Gastrocnemius medialis (tissue), 4 donors: ENCODE results near the gene DGLUCY.

ENCODE experiments used
- CTCF ChIP-seq, 5 experiments: fragments of 450-650 bp in 3 of 5; fragments of 200-600 bp in 2 of 5; sonication (generic) in 2 of 5; IDR thresholded peaks in 4 of 5; conservative IDR thresholded peaks in 1 of 5; 1 replicate in 4 of 5; 2 replicates in 1 of 5; pipeline ENCODE4 v1.5.1; 2016 to 2019; ENCODE audit warnings: antibody characterized with exemption in 5 of 5, mild to moderate bottlenecking in 3 of 5, moderate library complexity in 3 of 5
- POLR2A ChIP-seq, 2 donors: fragments of 450-650 bp; IDR thresholded peaks; one replicate each; pipeline ENCODE4 v1.6.1; 2017; ENCODE audit warnings: antibody characterized with exemption in 2 of 2, mild to moderate bottlenecking in 2 of 2, moderate library complexity in 2 of 2

DNA sequence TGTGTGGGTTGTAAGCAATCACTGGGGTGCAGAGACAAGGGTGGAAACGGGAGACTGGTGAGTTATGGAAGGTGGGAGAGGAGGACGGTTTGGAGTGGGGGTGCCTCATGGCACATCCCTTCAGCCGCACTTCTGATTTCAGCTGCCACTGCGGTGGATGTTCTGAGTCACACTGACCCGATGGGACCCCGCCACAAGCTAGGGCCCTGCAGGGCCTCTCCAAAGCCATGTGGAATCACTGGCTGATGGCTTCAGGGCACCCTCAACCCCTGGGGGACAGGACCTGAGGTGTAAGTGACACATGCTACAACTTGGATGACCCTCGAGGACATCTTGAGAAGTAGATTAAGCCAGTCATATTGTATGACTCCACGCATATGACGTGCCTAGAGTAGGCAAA lies 77.0 kb downstream of the DGLUCY start:
- TF ChIP-seq CTCF (IDR thresholded peaks at IDR 0.05 in 4 of 5, conservative IDR thresholded peaks at IDR 0.05 in 1 of 5) = no peak
- TF ChIP-seq POLR2A (IDR thresholded peaks at IDR 0.05) = no peak
